Measurements from ENCODE around the gene MUC5AC. TPM values are rescaled to one million over a fixed set of nuclear protein-coding genes. Genes with fewer than 3 reads are reported as not detected.

The MUC5AC gene
- total RNA-seq, 4 donors from 2014 or later = not detected

GRCh38 chr11:1147792-1148191, 10.0 kb upstream of the MUC5AC start:
- Histone ChIP-seq H3K27ac (no peak overlapping the region), H3K4me3 (no peak overlapping the region), H3K36me3 (no peaks in the 10 kb centered on the region), H3K4me1 (no peaks in the 10 kb centered on the region), H3K9me3 (no peaks in the 10 kb centered on the region), H3K27me3 (peaks cover 0 to 7% (median 4%) of the 10 kb centered on the region in 3 donors)
- in situ Hi-C loops (cut with MboI; ENCODE audit: low sequenced_read_pairs in 4 of 4) = no loop called here
- no peak for ATAC-seq
- TF ChIP-seq CTCF (IDR thresholded peaks at IDR 0.05 in 4 of 5, conservative IDR thresholded peaks at IDR 0.05 in 1 of 5) (no peak), POLR2A (IDR thresholded peaks at IDR 0.05) (no peak)
- intact Hi-C loops (cut with DNase I; ENCODE audit: low total_unique reads) = no loop called here
- DNase-seq = no peak

- in situ Hi-C loops (cut with MboI; ENCODE audit: low sequenced_read_pairs in 4 of 4) (no loop called here), intact Hi-C loops (cut with DNase I; ENCODE audit: low total_unique reads) (no loop called here)
- peaks cover 0 to 7% (median 4%) of the 10 kb centered on the region in 3 donors for H3K27me3 ChIP-seq
- H3K9me3 ChIP-seq = no peaks in the 10 kb centered on the region
- no peaks in the 10 kb centered on the region for H3K36me3 ChIP-seq
- no peak for TF ChIP-seq POLR2A (IDR thresholded peaks at IDR 0.05)
- no peak for TF ChIP-seq CTCF (IDR thresholded peaks at IDR 0.05 in 4 of 5, conservative IDR thresholded peaks at IDR 0.05 in 1 of 5)
- H3K4me1 ChIP-seq = no peaks in the 10 kb centered on the region
- H3K27ac ChIP-seq = no peak overlapping the region
- no peak overlapping the region for H3K4me3 ChIP-seq
- no peak for DNase-seq
- ATAC-seq = no peak
Measured at GRCh38 chr11:1148752-1149180, 9.0 kb upstream of the MUC5AC start.

- TF ChIP-seq POLR2A (IDR thresholded peaks at IDR 0.05) (no peak), CTCF (IDR thresholded peaks at IDR 0.05 in 4 of 5, conservative IDR thresholded peaks at IDR 0.05 in 1 of 5) (no peak)
- H3K4me3 ChIP-seq = no peak overlapping the region
- in situ Hi-C loops (cut with MboI; ENCODE audit: low sequenced_read_pairs in 4 of 4) = no loop called here
- no peak overlapping the region for H3K27ac ChIP-seq
- H3K27me3 ChIP-seq = peaks cover 0 to 7% (median 4%) of the 10 kb centered on the region in 3 donors
- no peaks in the 10 kb centered on the region for H3K4me1 ChIP-seq
- H3K9me3 ChIP-seq = no peaks in the 10 kb centered on the region
- ATAC-seq (no peak), DNase-seq (no peak)
- intact Hi-C loops (cut with DNase I; ENCODE audit: low total_unique reads) = no loop called here
- no peaks in the 10 kb centered on the region for H3K36me3 ChIP-seq
Measured at GRCh38 chr11:1149545-1149944, 8.2 kb upstream of the MUC5AC start.

- H3K27ac ChIP-seq = no peak overlapping the region
Measured at GRCh38 chr11:1150116-1150515, 7.6 kb upstream of the MUC5AC start.

More at GRCh38 chr11:1150116-1150515, 7.6 kb upstream of the MUC5AC start:
- ATAC-seq = no peak
- TF ChIP-seq CTCF (IDR thresholded peaks at IDR 0.05 in 4 of 5, conservative IDR thresholded peaks at IDR 0.05 in 1 of 5) (no peak), POLR2A (IDR thresholded peaks at IDR 0.05) (no peak)
- in situ Hi-C loops (cut with MboI; ENCODE audit: low sequenced_read_pairs in 4 of 4) = no loop called here
- Histone ChIP-seq H3K4me1 (no peaks in the 10 kb centered on the region), H3K36me3 (no peaks in the 10 kb centered on the region), H3K4me3 (no peak overlapping the region), H3K9me3 (no peaks in the 10 kb centered on the region), H3K27me3 (peaks cover 0 to 7% (median 4%) of the 10 kb centered on the region in 3 donors)
- DNase-seq = no peak
- intact Hi-C loops (cut with DNase I; ENCODE audit: low total_unique reads) = no loop called here

All from gastrocnemius medialis (tissue), 4 donors.